IPS-20b (cell line): Measurements from ENCODE around the gene PCYT1A.
"Not testable (repeated sequence)": the region's sequence is repeated elsewhere in the genome, so short reads cannot be mapped to it uniquely, and the experiment has no call there.

Experiments
- H3K27ac ChIP-seq: one replicate; pipeline ENCODE4 v1.5.1; 2013; ENCODE audit warnings: low read length
- H3K27me3 ChIP-seq: 2 replicates; pipeline ENCODE4 v1.6.1; 2013; ENCODE audit warnings: mild to moderate bottlenecking, low read length, inconsistent platforms; ENCODE audit not compliant: insufficient read depth
- H3K36me3 ChIP-seq: 2 replicates; pipeline ENCODE4 v1.6.1; 2013; ENCODE audit warnings: low read depth, mild to moderate bottlenecking, inconsistent platforms, low read length, moderate library complexity; ENCODE audit not compliant: insufficient read depth
- H3K4me1 ChIP-seq: 2 replicates; pipeline ENCODE4 v1.6.1; 2013; ENCODE audit warnings: mild to moderate bottlenecking, control low read depth, inconsistent platforms, low read length, moderate library complexity; ENCODE audit not compliant: insufficient read depth
- H3K4me3 ChIP-seq: 2 replicates; pipeline ENCODE4 v1.5.1; 2013; ENCODE audit warnings: mild to moderate bottlenecking, low read length, inconsistent platforms
- H3K9ac ChIP-seq: 2 replicates; pipeline ENCODE4 v1.6.1; 2013; ENCODE audit warnings: low read depth, mild to moderate bottlenecking, inconsistent platforms, low read length, moderate library complexity
- H3K9me3 ChIP-seq: 2 replicates; pipeline ENCODE4 v1.6.1; 2013; ENCODE audit warnings: mild to moderate bottlenecking, low read depth, low read length, inconsistent platforms; ENCODE audit not compliant: insufficient read depth

PCYT1A gene

DNA sequence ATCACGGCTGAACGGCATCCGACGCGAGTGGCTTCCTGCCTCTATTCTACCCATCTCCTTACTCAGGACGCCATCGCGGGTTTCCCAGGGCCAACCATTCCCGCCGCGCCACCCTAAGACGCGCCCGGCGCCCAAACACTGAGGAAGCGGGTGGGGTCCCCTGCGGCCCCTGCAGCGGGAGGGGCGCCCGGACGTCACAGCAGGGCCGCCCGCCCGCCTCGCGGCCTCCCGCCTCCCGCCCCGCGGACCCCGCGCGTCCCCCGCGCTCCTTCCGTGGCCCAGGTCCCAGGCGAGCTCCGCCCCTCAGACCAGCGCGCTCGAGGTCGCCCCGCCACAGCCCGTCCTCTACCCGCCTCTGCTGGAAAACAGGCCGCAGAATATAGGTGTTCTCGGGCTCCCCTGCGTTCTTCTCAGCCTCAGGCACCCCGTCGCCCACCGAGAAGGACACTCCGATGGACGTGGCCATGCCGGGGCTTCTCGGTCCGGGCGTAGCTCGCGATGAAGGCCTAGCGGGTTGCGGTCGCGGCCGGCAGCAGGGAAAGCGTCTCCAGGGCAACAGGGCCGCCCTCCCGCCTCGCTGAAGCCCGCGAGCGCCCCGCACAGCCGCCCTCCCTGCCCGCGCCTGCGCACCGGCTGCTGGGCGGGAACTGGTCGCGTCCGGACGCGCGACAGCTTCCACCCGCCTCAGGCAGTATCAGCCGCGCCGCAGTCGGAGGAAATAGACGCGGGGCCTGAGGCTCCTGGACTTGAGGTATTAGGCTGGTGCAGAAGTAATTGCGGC, 30.4 kb upstream of the PCYT1A start, which contains the start of gene DYNLT2B:
Gene DYNLT2B, minus strand, starts transcription at position 554 of the 781 bp plus-strand sequence. Its CDS starts 88 bp downstream, at position 466.
- Histone ChIP-seq H3K4me3 (peak within 1 kb of the TSS; percentile 89), H3K4me1 (no peaks in the 10 kb centered on the region), H3K27ac (no peak within 1 kb of the TSS), H3K9ac (peak within 1 kb of the TSS; percentile 73; the same call in 1 of the 2 replicates), H3K9me3 (no peaks in the 10 kb centered on the region), H3K27me3 (no peaks in the 10 kb centered on the region), H3K36me3 (no peaks in the 10 kb centered on the region; the same call in 1 of the 2 replicates)

GRCh38 chr3:196316799-196317686, 29.5 kb upstream of the PCYT1A start:
- H3K27me3 ChIP-seq, H3K36me3 ChIP-seq, H3K27ac ChIP-seq, H3K4me1 ChIP-seq, H3K9me3 ChIP-seq: not testable (repeated sequence)
- Histone ChIP-seq H3K4me3 (peak overlapping the region; percentile 89), H3K9ac (peak overlapping the region; percentile 73; the same call in 1 of the 2 replicates)

GRCh38 chr3:196315821-196316220, 28.3 kb upstream of the PCYT1A start:
- H3K27ac ChIP-seq = no peak overlapping the region
- H3K36me3 ChIP-seq = no peaks in the 10 kb centered on the region; the same call in 1 of the 2 replicates
- no peaks in the 10 kb centered on the region for H3K9me3 ChIP-seq
- no peaks in the 10 kb centered on the region for H3K4me1 ChIP-seq
- H3K9ac ChIP-seq = no peak overlapping the region
- H3K4me3 ChIP-seq = no peak overlapping the region
- no peaks in the 10 kb centered on the region for H3K27me3 ChIP-seq

DNA sequence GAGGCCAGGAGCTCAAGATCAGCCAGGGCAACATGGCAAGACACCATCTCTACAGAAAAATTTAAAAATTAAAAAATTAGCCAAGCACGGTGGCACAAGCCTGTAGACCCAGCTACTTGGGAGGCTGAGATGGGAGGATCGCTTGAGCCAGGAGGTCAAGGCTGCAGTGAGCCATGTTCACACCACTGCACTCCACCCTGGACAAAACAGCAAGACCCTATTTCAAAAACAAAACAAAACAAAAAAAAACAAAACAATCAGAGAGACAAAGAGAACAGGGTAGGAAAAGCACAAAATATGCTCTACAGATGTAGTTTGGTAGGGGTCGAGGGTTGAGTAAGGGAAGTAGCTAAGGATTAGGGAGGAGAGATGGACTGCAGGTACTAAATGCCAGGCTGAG, 27.1 kb upstream of the PCYT1A start:
- H3K4me3 ChIP-seq = no peak overlapping the region
- no peaks in the 10 kb centered on the region; the same call in 1 of the 2 replicates for H3K36me3 ChIP-seq
- H3K27me3 ChIP-seq = no peaks in the 10 kb centered on the region
- H3K9me3 ChIP-seq = no peaks in the 10 kb centered on the region
- no peak overlapping the region for H3K27ac ChIP-seq
- no peak overlapping the region for H3K9ac ChIP-seq
- H3K4me1 ChIP-seq = no peaks in the 10 kb centered on the region

DNA sequence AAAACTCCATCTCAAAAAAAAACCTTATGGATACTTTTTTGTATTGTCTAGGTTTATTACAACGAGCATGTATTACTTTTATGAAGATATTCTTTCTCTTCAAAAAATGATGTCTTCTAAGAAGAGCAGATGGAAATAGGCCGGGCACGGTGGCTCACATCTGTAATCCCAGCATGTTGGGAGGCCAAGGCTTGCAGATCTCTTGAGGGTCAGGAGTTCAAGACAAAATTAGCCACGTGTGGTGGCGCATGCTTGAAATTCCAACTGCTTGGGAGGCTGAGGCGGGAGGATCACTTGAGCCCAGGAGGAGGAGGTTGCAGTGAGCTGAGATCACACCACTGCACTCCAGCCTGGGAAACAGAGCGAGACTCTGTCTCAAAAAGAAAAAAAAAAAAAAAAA, 26.6 kb upstream of the PCYT1A start:
- not testable (repeated sequence) for H3K27me3 ChIP-seq, H3K4me3 ChIP-seq, H3K27ac ChIP-seq, H3K9ac ChIP-seq, H3K36me3 ChIP-seq, H3K4me1 ChIP-seq, H3K9me3 ChIP-seq

DNA sequence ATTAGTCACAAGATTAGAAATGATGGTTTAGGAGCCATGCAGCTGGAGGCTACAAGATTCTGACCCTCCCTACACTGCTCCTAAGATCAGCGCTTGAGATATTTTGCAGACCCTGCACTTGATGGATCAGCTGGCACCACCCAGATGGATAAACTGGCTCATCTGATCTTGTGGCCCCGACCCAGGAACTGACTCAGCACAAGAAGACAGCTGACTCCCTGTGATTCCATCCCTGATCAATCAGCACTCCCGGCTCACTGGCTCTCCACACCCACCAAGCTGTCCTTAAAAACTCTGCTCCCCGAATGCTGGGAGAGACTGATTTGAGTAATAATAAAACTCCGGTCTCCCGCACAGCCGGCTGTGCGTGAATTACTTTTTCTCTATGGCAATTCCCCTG, 15.4 kb upstream of the PCYT1A start:
- not testable (repeated sequence) for H3K27ac ChIP-seq, H3K9me3 ChIP-seq, H3K4me1 ChIP-seq, H3K36me3 ChIP-seq, H3K27me3 ChIP-seq, H3K4me3 ChIP-seq, H3K9ac ChIP-seq

GRCh38 chr3:196302551-196302950, 15.0 kb upstream of the PCYT1A start:
- H3K9ac ChIP-seq, H3K4me3 ChIP-seq, H3K36me3 ChIP-seq, H3K27me3 ChIP-seq, H3K27ac ChIP-seq, H3K9me3 ChIP-seq, H3K4me1 ChIP-seq: not testable (repeated sequence)

GRCh38 chr3:196298521-196298920, 11.0 kb upstream of the PCYT1A start:
- H3K27ac ChIP-seq = no peak overlapping the region
- H3K4me3 ChIP-seq = no peak overlapping the region
- no peaks in the 10 kb centered on the region for H3K9me3 ChIP-seq

DNA sequence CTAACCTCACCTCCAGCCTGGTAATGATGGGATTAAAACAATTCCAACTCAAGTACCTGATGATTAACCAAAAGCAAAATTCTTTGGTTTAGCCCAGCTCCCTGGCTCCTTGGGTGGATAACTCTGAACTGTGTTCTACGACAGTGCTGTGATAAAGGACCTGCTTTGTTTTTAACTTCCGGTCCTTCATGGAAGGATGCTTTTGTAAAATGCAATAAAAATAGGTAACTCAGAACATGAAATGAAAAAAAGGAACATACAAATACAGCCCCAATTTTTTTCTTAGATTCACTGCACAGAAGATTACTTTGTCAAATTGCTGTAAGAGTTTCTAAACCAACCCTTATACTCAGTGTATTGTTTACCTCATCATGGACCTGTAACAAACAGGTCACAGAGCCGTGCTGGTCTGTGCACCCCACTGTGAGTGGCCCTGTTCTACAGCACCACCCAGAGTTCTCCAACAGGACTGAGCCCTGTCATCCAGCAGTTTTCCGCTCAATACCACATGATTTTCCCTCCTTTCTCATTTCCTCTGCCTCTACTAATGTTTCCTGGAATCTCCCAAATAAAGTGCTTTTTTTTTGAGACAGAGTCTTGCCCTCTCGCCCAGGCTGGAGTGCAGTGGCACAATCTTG, 4.9 kb upstream of the PCYT1A start:
- H3K9ac ChIP-seq = no peak overlapping the region
- no peak overlapping the region for H3K27ac ChIP-seq
- H3K4me1 ChIP-seq = no peaks in the 10 kb centered on the region
- no peaks in the 10 kb centered on the region for H3K9me3 ChIP-seq
- no peak overlapping the region for H3K4me3 ChIP-seq
- no peaks in the 10 kb centered on the region for H3K27me3 ChIP-seq
- H3K36me3 ChIP-seq = no peaks in the 10 kb centered on the region

More at GRCh38 chr3:196298521-196298920, 11.0 kb upstream of the PCYT1A start:
- Histone ChIP-seq H3K27me3 (no peaks in the 10 kb centered on the region), H3K4me1 (no peaks in the 10 kb centered on the region), H3K9ac (no peak overlapping the region), H3K36me3 (peaks cover 4% of the 10 kb centered on the region; the same call in 1 of the 2 replicates)

DNA sequence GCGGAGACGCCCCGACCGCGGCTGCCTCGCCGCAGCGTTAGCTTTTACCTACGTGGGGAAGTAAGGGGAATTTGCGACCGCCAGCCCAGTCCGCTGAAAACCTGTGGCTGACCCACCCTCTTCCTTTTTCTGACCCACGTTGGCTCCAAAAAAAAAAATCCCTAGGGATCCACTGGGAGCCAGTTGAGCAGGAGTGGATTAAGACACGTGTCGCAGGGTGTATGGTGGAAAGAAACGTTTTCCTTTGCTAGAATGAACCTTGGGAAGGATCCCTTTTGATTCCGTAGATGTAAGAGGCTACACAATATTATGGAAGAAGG, 575 bp upstream of the PCYT1A start:
- Histone ChIP-seq H3K4me1 (peaks cover 4% of the 10 kb centered on the region), H3K36me3 (no peaks in the 10 kb centered on the region), H3K4me3 (peak overlapping the region; percentile 98), H3K27me3 (no peaks in the 10 kb centered on the region), H3K27ac (peak overlapping the region; percentile 98), H3K9me3 (no peaks in the 10 kb centered on the region), H3K9ac (peak overlapping the region; percentile 96)

DNA sequence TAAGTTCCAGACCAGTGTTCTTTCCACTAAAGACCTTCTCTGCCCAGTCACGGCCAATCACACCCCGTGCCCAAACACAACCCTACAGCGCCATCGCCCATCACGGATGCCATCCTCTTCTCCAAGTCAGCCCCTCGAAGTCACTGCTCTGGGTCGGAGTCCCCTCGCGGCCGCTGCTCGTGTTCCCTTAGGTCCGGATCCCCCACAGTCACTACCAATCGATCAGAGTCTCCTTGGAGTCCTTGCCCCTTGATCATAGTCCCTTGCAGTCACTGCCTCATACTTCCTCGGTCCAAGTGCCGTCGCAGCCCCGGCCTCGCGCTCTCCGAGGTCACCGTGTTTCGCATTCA, 461 bp downstream of the PCYT1A start:
- Histone ChIP-seq H3K4me3 (peak overlapping the region; percentile 98), H3K36me3 (no peaks in the 10 kb centered on the region), H3K27me3 (no peaks in the 10 kb centered on the region), H3K9me3 (no peaks in the 10 kb centered on the region), H3K4me1 (peaks cover 4% of the 10 kb centered on the region), H3K9ac (peak overlapping the region; percentile 96), H3K27ac (no peak overlapping the region)
